Panc1 (cell line): ENCODE data around the gene CHRNB1. TPM values are rescaled to one million over a fixed set of nuclear protein-coding genes. Genes with fewer than 3 reads are reported as not detected.

Source experiments
- ATAC-seq: fragments of 200-7000 bp; cut with Tn5 transposase; 2 replicates; pipeline ENCODE4 v1.9.1; 2020; ENCODE audit warnings: mild to moderate bottlenecking, moderate library complexity
- BruUV-seq: library from RNA; stranded (reverse); fragments of 400-500 nt; replicated peaks from 2 replicates; lab custom pipeline; 2021; lab: Mats Ljungman, UMichigan
- CTCF ChIA-PET: fragments of 300-600 bp; sonication (Branson Sonifier 250); formaldehyde crosslinking; loops from one replicate; lab custom pipeline; 2022; ENCODE audit warnings: antibody characterized with exemption; lab: Charles Lee
- POLR2A ChIA-PET: fragments of 300-600 bp; sonication (Branson Sonifier 250); formaldehyde crosslinking; loops from one replicate; lab custom pipeline; 2022; ENCODE audit warnings: antibody characterized with exemption; lab: Charles Lee
- DNase-seq: peaks from one replicate; pipeline ENCODE4 v3.0.0-alpha.2; 2010; ENCODE audit warnings: low read depth, low spot score
- H3K27ac ChIP-seq: 2 replicates; pipeline ENCODE4 v1.5.1; 2011; ENCODE audit warnings: mild to moderate bottlenecking, low read length, inconsistent platforms
- H3K27me3 ChIP-seq: fragments of 200-500 bp; sonication (Bioruptor generic); 2 replicates; pipeline ENCODE4 v1.6.0; 2014; ENCODE audit warnings: low read length, inconsistent platforms; ENCODE audit not compliant: control insufficient read depth, insufficient read depth
- H3K36me3 ChIP-seq: fragments of 200-500 bp; sonication (Bioruptor generic); 2 replicates; pipeline ENCODE4 v1.5.1; 2014; ENCODE audit warnings: inconsistent platforms, mild to moderate bottlenecking, low read length, moderate library complexity; ENCODE audit not compliant: control insufficient read depth, insufficient read depth
- H3K4me1 ChIP-seq: 2 replicates; pipeline ENCODE4 v1.5.1; 2011; ENCODE audit warnings: inconsistent platforms, mild to moderate bottlenecking, low read length, moderate library complexity; ENCODE audit not compliant: control insufficient read depth, insufficient read depth
- H3K4me3 ChIP-seq, 2 experiments: 2 replicates each; pipeline ENCODE4 v1.5.1; 2011 to 2012; ENCODE audit warnings: low read depth in 2 of 2, low read length in 2 of 2, mild to moderate bottlenecking in 2 of 2, inconsistent platforms in 1 of 2, moderate library complexity in 1 of 2
- H3K9me3 ChIP-seq: fragments of 200-500 bp; sonication (Bioruptor generic); 2 replicates; pipeline ENCODE4 v1.5.1; 2014; ENCODE audit warnings: low read depth, mild to moderate bottlenecking, inconsistent platforms, low read length, moderate library complexity; ENCODE audit not compliant: control insufficient read depth, insufficient read depth
- CTCF ChIP-seq: fragments of 450-650 bp; IDR thresholded peaks from 2 replicates; pipeline ENCODE4 v1.5.1; 2017; ENCODE audit warnings: mild to moderate bottlenecking
- POLR2AphosphoS5 ChIP-seq: IDR thresholded peaks from 2 replicates; pipeline ENCODE4 v1.6.1; 2012; ENCODE audit warnings: mild to moderate bottlenecking, low read depth, low read length, moderate library complexity
- SIN3A ChIP-seq: IDR thresholded peaks from 2 replicates; pipeline ENCODE4 v1.6.1; 2012; ENCODE audit warnings: low read depth, mild to moderate bottlenecking, low read length, moderate library complexity, borderline replicate concordance; ENCODE audit not compliant: insufficient read depth
- TCF7L2 ChIP-seq: IDR thresholded peaks from 2 replicates; pipeline ENCODE4 v1.6.1; 2011; ENCODE audit warnings: mild to moderate bottlenecking, low read depth, low read length, inconsistent platforms
- in situ Hi-C: cut with HindIII; loops from 2 replicates; pipeline ENCODE4 v1.10.0; 2016; ENCODE audit warnings: low sequenced_read_pairs, low pct_unique_long_range_greater_than_20kb
- intact Hi-C: fragments of 100-400 bp; cut with micrococcal nuclease; formaldehyde crosslinking; loops from one replicate; pipeline ENCODE4 v1.10.0; 2022; ENCODE audit not compliant: unreplicated experiment
- total RNA-seq: library from RNA; stranded (reverse); gene quantifications from one replicate; pipeline ENCODE4 v1.2.1, GENCODE V29; 2021; ENCODE audit not compliant: unreplicated experiment
- TF ChIP-seq, protein P1 (sequence below), 2 experiments: IDR thresholded peaks; 2 replicates each; pipeline ENCODE4 v1.6.1; 2011 to 2012; ENCODE audit warnings: low read depth in 2 of 2, control low read depth in 1 of 2, low read length in 1 of 2, mild to moderate bottlenecking in 1 of 2, moderate library complexity in 1 of 2; ENCODE audit not compliant: insufficient read depth in 1 of 2

CHRNB1 gene
- total RNA-seq, 1 experiment from 2014 or later, result 14.3 TPM

DNA sequence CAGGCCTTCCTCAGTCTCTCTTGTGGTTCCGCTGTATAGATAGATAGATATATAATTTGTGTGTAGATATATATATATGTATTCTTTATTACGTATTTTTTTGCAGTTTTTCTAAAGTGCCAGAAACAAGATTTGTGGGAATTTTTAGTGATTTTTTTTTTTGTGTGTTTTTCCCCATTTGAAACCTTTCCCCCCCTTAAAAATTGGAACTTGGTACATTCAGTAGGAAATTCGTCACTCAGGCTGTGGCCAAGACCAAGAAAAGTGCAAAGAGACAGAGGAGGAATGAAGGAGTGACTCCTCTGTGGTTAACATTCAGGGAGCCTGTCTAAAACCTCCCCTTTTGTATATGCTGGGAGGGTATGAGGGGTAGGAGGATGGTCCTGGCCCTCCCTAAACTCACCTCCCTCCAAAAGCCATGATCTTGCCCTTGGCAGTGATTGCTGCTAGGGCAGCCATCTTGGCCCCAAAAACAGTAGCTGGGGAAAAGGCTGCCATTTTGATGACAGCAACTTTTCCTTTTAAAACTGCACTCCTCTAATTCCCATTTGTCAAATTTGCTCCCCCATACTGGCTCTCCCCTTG, 15.2 kb downstream of the CHRNB1 start:
- Histone ChIP-seq H3K4me3 (no peak overlapping the region), H3K27ac (no peak overlapping the region), H3K27me3 (no peaks in the 10 kb centered on the region), H3K9me3 (no peaks in the 10 kb centered on the region), H3K4me1 (no peaks in the 10 kb centered on the region), H3K36me3 (no peaks in the 10 kb centered on the region)
- TSS peak; percentile 59 for BruUV-seq
- POLR2A ChIA-PET, result interaction anchor here (0.6 kb wide), 1 partner anchor 20 kb away, joined by 8 read pairs; the partner anchor contains the start of gene ZBTB4
- DNase-seq (no peak), ATAC-seq (no peak)
- no peak for TF ChIP-seq TCF7L2
- no peak for TF ChIP-seq SIN3A
- TF ChIP-seq CTCF, result no peak
- TF ChIP-seq, protein P1, sequence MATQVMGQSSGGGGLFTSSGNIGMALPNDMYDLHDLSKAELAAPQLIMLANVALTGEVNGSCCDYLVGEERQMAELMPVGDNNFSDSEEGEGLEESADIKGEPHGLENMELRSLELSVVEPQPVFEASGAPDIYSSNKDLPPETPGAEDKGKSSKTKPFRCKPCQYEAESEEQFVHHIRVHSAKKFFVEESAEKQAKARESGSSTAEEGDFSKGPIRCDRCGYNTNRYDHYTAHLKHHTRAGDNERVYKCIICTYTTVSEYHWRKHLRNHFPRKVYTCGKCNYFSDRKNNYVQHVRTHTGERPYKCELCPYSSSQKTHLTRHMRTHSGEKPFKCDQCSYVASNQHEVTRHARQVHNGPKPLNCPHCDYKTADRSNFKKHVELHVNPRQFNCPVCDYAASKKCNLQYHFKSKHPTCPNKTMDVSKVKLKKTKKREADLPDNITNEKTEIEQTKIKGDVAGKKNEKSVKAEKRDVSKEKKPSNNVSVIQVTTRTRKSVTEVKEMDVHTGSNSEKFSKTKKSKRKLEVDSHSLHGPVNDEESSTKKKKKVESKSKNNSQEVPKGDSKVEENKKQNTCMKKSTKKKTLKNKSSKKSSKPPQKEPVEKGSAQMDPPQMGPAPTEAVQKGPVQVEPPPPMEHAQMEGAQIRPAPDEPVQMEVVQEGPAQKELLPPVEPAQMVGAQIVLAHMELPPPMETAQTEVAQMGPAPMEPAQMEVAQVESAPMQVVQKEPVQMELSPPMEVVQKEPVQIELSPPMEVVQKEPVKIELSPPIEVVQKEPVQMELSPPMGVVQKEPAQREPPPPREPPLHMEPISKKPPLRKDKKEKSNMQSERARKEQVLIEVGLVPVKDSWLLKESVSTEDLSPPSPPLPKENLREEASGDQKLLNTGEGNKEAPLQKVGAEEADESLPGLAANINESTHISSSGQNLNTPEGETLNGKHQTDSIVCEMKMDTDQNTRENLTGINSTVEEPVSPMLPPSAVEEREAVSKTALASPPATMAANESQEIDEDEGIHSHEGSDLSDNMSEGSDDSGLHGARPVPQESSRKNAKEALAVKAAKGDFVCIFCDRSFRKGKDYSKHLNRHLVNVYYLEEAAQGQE (IDR thresholded peaks at IDR 0.05; ENCODE audit: insufficient read depth in 1 of 2, low read depth in 2 of 2, low read length in 1 of 2), result no peak
- TF ChIP-seq POLR2AphosphoS5, result no peak
- CTCF ChIA-PET, result interaction anchor here (0.6 kb wide), 1 partner anchor 196 kb away, joined by 10 read pairs; no protein-coding TSS in a partner anchor
- in situ Hi-C loops (no loop called here), intact Hi-C loops (no loop called here)

GRCh38 chr17:7460850-7461660, 16.2 kb downstream of the CHRNB1 start:
- Histone ChIP-seq H3K4me1 (no peaks in the 10 kb centered on the region), H3K9me3 (no peaks in the 10 kb centered on the region), H3K36me3 (no peaks in the 10 kb centered on the region), H3K27me3 (no peaks in the 10 kb centered on the region), H3K4me3 (no peak overlapping the region), H3K27ac (no peak overlapping the region)
- ATAC-seq (no peak), DNase-seq (no peak)
- POLR2A ChIA-PET, result no interaction called here
- intact Hi-C loops (no loop called here), in situ Hi-C loops (no loop called here)
- TF ChIP-seq, protein P1 (IDR thresholded peaks at IDR 0.05; ENCODE audit: insufficient read depth in 1 of 2, low read depth in 2 of 2, low read length in 1 of 2), result no peak
- TF ChIP-seq CTCF (no peak), POLR2AphosphoS5 (no peak), SIN3A (no peak), TCF7L2 (no peak)
- BruUV-seq, result no TSS peak
- CTCF ChIA-PET, result no interaction called here
